GM20000 (cell line): Measurements from ENCODE around the gene PAPSS1.

Source experiments
- DNase-seq: peaks from one replicate; pipeline ENCODE4 v3.0.0; 2012; ENCODE audit warnings: low spot score
- CTCF ChIP-seq: IDR thresholded peaks from 2 replicates; pipeline ENCODE4 v1.5.1; 2012; ENCODE audit warnings: mild to moderate bottlenecking, control low read depth; ENCODE audit errors: extremely low read depth, missing control alignments

PAPSS1 gene

GRCh38 chr4:107586371-107586770 lies 133.7 kb downstream of the PAPSS1 start:
- DNase-seq = no peak
- TF ChIP-seq CTCF = no peak

- DNase-seq = no peak
- no peak for TF ChIP-seq CTCF
These were observed 140.9 kb downstream of the PAPSS1 start for GRCh38 chr4:107579099-107579498.

DNA sequence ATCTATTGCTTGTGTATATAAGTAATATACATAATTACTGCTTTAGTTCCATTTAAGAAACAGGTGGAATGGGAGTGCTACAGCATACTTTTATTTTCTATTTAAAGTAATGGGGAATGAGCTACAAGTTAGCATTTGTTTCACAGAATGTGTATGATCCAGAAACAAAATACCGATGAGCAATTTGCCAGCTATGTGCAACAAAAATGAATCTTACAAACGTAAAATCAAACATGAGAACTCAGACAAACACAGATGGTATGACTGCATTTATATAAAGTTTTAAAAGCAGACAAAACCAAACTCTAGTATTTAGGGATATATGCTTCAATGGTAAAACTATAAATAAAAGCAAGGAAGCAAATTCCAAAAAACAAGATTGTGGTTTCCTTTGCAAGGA lies 141.7 kb downstream of the PAPSS1 start:
- no peak for TF ChIP-seq CTCF
- no peak for DNase-seq

DNA sequence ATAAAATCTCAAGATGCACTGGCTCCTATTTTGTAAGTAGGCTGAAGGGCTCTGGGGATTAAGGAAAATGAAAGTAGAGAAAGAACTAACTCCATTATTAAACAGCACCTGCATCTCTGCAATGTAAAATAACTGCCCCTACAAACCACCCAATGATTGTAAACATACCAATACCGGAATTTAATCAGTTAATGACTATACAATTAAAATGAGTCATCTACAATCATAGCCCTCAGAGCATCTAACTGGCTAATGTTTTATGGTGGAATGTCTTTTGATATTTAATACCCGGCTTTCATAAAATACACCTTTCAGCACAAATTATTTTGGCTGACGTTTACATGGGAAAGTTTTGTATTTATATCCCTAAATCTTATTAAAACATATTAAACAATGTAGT lies 142.3 kb downstream of the PAPSS1 start:
- no peak for TF ChIP-seq CTCF
- DNase-seq = no peak

- no peak for TF ChIP-seq CTCF
- DNase-seq = no peak
These were observed 144.8 kb downstream of the PAPSS1 start for GRCh38 chr4:107575243-107575642.

GRCh38 chr4:107572281-107572680 lies 147.8 kb downstream of the PAPSS1 start:
- no peak for DNase-seq
- no peak for TF ChIP-seq CTCF

DNA sequence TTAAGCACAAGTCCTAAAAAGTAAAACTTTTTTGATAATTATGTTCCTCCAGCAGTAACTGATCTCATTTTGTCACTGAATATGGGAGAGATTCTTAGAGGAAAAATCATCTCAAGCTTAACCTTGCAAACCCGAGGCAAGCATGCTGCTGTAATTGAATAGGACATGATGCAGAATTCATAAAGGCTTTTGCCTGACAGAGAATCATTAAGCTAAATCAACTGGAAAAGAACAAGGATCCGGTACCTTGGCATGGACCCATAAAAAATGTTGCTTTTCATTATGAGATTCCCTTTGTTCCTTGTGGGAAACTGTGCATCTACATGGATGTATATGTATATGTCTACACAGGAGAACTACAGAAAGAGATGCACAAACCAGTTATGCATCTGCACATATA lies 149.1 kb downstream of the PAPSS1 start:
- DNase-seq = no peak
- TF ChIP-seq CTCF = no peak

DNA sequence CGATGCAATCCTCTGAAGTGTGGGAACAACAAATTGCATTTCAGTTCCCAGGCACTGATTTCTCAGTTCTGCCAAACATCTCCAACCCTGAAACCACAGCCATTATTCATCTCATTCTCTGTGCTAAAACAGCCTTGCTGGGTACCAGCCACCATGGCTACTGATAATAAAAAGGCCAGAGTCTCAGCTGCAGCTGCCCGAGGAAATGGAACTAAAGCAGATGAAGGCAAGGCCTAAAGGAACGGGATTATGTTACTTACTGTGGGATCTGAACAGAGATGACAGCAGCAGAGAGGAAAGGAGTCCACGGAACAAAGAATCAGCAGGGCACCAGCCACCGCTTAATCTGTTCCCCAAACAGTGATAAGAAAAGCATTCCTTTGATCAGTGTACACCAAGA lies 155.7 kb downstream of the PAPSS1 start:
- DNase-seq = no peak

More for the DNA sequence above, 155.7 kb downstream of the PAPSS1 start:
- TF ChIP-seq CTCF = no peak
